Bone marrow (tissue), 2 donors: ENCODE measurements around the gene MBNL2.

ENCODE experiments used
- DNase-seq, 2 donors: peaks; one replicate each; lab custom pipeline; 2025; lab: John Stamatoyannopoulos, UW

The MBNL2 gene

GRCh38 chr13:97234236-97234635 lies 12.1 kb downstream of the MBNL2 start:
- no peak for DNase-seq

- no peak for DNase-seq
Measured at GRCh38 chr13:97234742-97235141, 12.6 kb downstream of the MBNL2 start.

GRCh38 chr13:97235549-97236231 lies 13.6 kb downstream of the MBNL2 start:
- DNase-seq, result no peak

- no peak for DNase-seq
Measured at GRCh38 chr13:97237388-97237787, 15.3 kb downstream of the MBNL2 start.

- no peak for DNase-seq
Measured at GRCh38 chr13:97238432-97238831, 16.3 kb downstream of the MBNL2 start.

GRCh38 chr13:97238883-97239282 lies 16.8 kb downstream of the MBNL2 start:
- no peak for DNase-seq

GRCh38 chr13:97239306-97239705 lies 17.2 kb downstream of the MBNL2 start:
- DNase-seq, result no peak

- DNase-seq, result no peak
Measured at GRCh38 chr13:97239943-97240787, 18.0 kb downstream of the MBNL2 start.

- no peak for DNase-seq
Measured at GRCh38 chr13:97240788-97241734, 18.9 kb downstream of the MBNL2 start.

GRCh38 chr13:97241761-97242160 lies 19.6 kb downstream of the MBNL2 start:
- DNase-seq, result no peak

GRCh38 chr13:97242755-97243497 lies 20.8 kb downstream of the MBNL2 start:
- no peak for DNase-seq

GRCh38 chr13:97243915-97244781 lies 22.0 kb downstream of the MBNL2 start:
- DNase-seq, result no peak

- DNase-seq, result no peak
Measured at GRCh38 chr13:97245011-97245410, 22.9 kb downstream of the MBNL2 start.

GRCh38 chr13:97246596-97247158 lies 24.5 kb downstream of the MBNL2 start:
- DNase-seq, result no peak

GRCh38 chr13:97248243-97248642 lies 26.1 kb downstream of the MBNL2 start:
- no peak for DNase-seq

GRCh38 chr13:97249093-97249795 lies 27.1 kb downstream of the MBNL2 start:
- no peak for DNase-seq

- DNase-seq, result no peak
Measured at GRCh38 chr13:97249796-97250495, 27.8 kb downstream of the MBNL2 start.

GRCh38 chr13:97250560-97250959 lies 28.4 kb downstream of the MBNL2 start:
- no peak for DNase-seq

GRCh38 chr13:97252735-97253134 lies 30.6 kb downstream of the MBNL2 start:
- DNase-seq, result no peak
